Activated B cell treated with CpG ODN at 0.5 μM for 24 hours (primary cell): ENCODE measurements around the gene AGER. TPM values are rescaled to one million over a fixed set of nuclear protein-coding genes. Genes with fewer than 3 reads are reported as not detected.
A peak's percentile ranks its signal among the peaks of the same experiment; 100 is the strongest.
"Not testable (repeated sequence)": the region's sequence is repeated elsewhere in the genome, so short reads cannot be mapped to it uniquely, and the experiment has no call there.

Source experiments
- ATAC-seq: fragments of 200-7000 bp; cut with Tn5 transposase; one replicate; pipeline ENCODE4 v1.10.0; 2021; ENCODE audit warnings: low read depth, mild to moderate bottlenecking, moderate library complexity
- CTCF ChIA-PET: fragments of 350-600 bp; sonication (Branson Sonifier 250); formaldehyde crosslinking; loops from one replicate; lab custom pipeline; 2021; ENCODE audit warnings: antibody characterized with exemption; lab: Charles Lee
- POLR2A ChIA-PET: fragments of 350-600 bp; sonication (Branson Sonifier 250); formaldehyde crosslinking; loops from one replicate; lab custom pipeline; 2021; ENCODE audit warnings: antibody characterized with exemption; lab: Charles Lee
- DNase-seq: peaks from one replicate; pipeline ENCODE4 v3.0.0; 2022
- H3K27ac Mint-ChIP-seq: one replicate; pipeline ENCODE4 v1.8.0; 2020; ENCODE audit warnings: mixed read lengths
- H3K27me3 Mint-ChIP-seq: one replicate; pipeline ENCODE4 v1.8.0; 2021; ENCODE audit warnings: mixed read lengths
- H3K36me3 Mint-ChIP-seq: one replicate; pipeline ENCODE4 v1.8.0; 2021; ENCODE audit warnings: low read depth, mixed read lengths
- H3K4me1 Mint-ChIP-seq: one replicate; pipeline ENCODE4 v1.8.0; 2021; ENCODE audit warnings: mixed read lengths
- H3K4me3 Mint-ChIP-seq: one replicate; pipeline ENCODE4 v1.8.0; 2020; ENCODE audit warnings: mild to moderate bottlenecking, mixed read lengths
- H3K9me3 Mint-ChIP-seq: one replicate; pipeline ENCODE4 v1.8.0; 2020; ENCODE audit warnings: mixed read lengths
- intact Hi-C: fragments of 100-400 bp; cut with micrococcal nuclease; formaldehyde crosslinking; loops from one replicate; pipeline ENCODE4 v1.15.1; 2024
- total RNA-seq: library from RNA; stranded (reverse); gene quantifications from 2 replicates; pipeline ENCODE4 v1.2.3, GENCODE V29; 2022
- TF ChIP-seq, protein P1 (sequence below): fragments of 200-600 bp; IDR thresholded peaks from one replicate; pipeline ENCODE4 v1.8.0; 2022; ENCODE audit warnings: antibody characterized with exemption, mild to moderate bottlenecking

Gene AGER
- total RNA-seq, 1 donor from 2014 or later: 30.8 TPM

DNA sequence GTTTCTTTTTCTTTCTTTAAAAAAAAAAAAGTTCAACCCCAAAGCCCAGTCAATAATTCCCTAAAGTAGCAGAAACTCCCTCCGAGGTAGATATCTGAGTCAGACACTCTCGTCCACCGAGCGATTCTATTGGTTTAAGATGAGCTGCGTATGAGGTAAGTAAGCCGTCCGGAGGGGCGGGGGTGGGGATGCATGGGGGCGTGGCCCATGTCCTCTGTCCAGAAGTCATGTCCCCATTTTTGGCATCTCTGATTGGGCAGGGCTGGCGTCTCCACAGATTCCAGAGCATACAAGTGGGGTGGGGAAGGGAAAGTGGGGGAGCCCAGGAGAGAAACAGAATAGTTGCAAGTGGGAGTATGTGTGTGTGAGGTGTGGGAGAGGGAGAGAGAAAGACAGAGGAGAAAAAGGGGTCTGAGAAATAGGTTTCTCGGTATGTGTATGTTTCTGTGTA is 1.7 kb upstream of the AGER start:
- H3K36me3 Mint-ChIP-seq: peaks cover 74% of the 10 kb centered on the region
- POLR2A ChIA-PET: interaction anchor here (0.6 to 1.2 kb wide), 3 partner anchors 9 to 1133 kb away, joined by 3 to 5 read pairs (median 5); no protein-coding TSS in a partner anchor
- peak overlapping the region; percentile 36 for H3K4me3 Mint-ChIP-seq

DNA sequence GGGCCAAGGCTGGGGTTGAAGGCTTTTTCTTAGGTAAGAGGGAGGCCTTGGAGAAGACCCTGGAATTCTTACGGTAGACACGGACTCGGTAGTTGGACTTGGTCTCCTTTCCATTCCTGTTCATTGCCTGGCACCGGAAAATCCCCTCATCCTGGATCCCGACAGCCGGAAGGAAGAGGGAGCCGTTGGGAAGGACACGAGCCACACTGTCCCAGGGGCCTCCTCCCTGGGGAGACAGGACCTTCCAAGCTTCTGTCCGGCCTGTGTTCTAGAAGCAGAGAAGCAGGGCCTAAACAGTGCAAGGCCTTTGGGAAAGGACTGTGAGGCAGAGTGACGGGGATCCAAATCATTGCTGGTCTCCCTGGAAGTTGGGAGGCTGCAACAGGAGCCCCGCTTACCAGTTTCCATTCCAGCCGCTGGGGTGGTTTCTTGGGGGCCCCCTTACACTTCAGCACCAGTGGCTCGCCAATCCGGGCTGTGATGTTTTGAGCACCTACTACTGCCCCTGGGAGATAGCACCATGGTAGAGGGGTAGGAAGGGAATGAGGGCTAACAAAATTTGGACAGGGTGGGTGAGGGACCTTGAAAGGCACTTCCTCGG is 470 bp downstream of the AGER start:
- no peak for ATAC-seq

More for the DNA sequence above, 1.7 kb upstream of the AGER start:
- peak; percentile 10 for ATAC-seq
- intact Hi-C loops, H3K27me3 Mint-ChIP-seq, H3K9me3 Mint-ChIP-seq, DNase-seq, CTCF ChIA-PET: not testable (repeated sequence)
- Mint-ChIP-seq H3K4me1 (peaks cover 45% of the 10 kb centered on the region), H3K27ac (peak overlapping the region; percentile 77)

DNA sequence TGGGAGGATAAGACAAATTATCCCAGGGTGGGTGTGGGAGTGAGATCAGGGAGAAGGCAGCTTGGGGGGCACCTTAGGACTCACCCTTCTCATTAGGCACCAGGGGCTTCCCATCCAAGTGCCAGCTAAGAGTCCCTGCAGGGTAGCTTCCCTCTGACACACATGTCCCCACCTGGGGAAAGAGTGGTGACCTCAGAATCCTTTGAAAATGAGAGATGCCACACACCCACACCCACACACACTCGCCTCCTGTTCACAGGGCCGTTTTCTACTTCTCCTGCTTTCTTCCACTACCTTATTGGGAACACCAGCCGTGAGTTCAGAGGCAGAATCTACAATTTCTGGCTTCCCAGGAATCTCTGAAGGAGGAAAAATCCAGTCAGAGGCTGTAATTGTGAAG is 1.0 kb downstream of the AGER start:
- Mint-ChIP-seq H3K36me3 (peaks cover 82% of the 10 kb centered on the region), H3K9me3 (no peaks in the 10 kb centered on the region), H3K27me3 (no peaks in the 10 kb centered on the region), H3K4me1 (peaks cover 46% of the 10 kb centered on the region), H3K4me3 (no peak overlapping the region), H3K27ac (no peak overlapping the region)
- no peak for ATAC-seq
- CTCF ChIA-PET: no interaction called here
- intact Hi-C loops: no loop called here
- TF ChIP-seq, protein P1, sequence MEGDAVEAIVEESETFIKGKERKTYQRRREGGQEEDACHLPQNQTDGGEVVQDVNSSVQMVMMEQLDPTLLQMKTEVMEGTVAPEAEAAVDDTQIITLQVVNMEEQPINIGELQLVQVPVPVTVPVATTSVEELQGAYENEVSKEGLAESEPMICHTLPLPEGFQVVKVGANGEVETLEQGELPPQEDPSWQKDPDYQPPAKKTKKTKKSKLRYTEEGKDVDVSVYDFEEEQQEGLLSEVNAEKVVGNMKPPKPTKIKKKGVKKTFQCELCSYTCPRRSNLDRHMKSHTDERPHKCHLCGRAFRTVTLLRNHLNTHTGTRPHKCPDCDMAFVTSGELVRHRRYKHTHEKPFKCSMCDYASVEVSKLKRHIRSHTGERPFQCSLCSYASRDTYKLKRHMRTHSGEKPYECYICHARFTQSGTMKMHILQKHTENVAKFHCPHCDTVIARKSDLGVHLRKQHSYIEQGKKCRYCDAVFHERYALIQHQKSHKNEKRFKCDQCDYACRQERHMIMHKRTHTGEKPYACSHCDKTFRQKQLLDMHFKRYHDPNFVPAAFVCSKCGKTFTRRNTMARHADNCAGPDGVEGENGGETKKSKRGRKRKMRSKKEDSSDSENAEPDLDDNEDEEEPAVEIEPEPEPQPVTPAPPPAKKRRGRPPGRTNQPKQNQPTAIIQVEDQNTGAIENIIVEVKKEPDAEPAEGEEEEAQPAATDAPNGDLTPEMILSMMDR: no peak
- no peak for DNase-seq
- POLR2A ChIA-PET: interaction anchor here (1.1 to 2.2 kb wide), 3 partner anchors 7 to 12 kb away, joined by 5 to 19 read pairs (median 9); partner anchors contain the start of genes GPSM3 and PBX2

More for the DNA sequence above, 470 bp downstream of the AGER start:
- Mint-ChIP-seq H3K9me3 (no peaks in the 10 kb centered on the region), H3K27me3 (no peaks in the 10 kb centered on the region), H3K27ac (no peak overlapping the region), H3K4me1 (peaks cover 48% of the 10 kb centered on the region), H3K36me3 (peaks cover 82% of the 10 kb centered on the region), H3K4me3 (no peak overlapping the region)
- DNase-seq: no peak
- TF ChIP-seq, protein P1: no peak
- intact Hi-C loops: no loop called here
- ChIA-PET POLR2A (interaction anchor here (1.1 to 1.9 kb wide), 2 partner anchors 9 to 12 kb away, joined by 5 to 9 read pairs; partner anchors contain the start of gene GPSM3), CTCF (no interaction called here)

DNA sequence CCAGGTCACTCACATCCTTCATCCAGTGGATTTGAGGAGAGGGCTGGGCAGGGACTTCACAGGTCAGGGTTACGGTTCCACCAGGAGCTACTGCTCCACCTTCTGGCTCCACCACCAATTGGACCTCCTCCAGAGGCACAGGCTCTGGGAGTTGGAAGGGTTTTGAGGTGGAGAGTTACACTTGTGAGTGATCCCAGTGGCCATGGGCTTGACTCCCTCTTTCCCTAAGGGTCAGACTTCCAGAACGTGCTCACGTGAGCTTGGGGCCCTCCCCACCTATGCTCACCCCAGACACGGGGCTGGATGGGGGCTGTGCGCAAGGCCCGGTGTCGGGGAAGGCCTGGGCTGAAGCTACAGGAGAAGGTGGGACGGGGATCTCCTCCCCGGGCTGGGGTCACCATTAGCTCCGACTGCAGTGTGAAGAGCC is 1.5 kb downstream of the AGER start:
- intact Hi-C loops: no loop called here
- Mint-ChIP-seq H3K4me1 (peaks cover 45% of the 10 kb centered on the region), H3K36me3 (peaks cover 79% of the 10 kb centered on the region), H3K27me3 (no peaks in the 10 kb centered on the region), H3K4me3 (no peak overlapping the region), H3K27ac (no peak overlapping the region), H3K9me3 (no peaks in the 10 kb centered on the region)
- TF ChIP-seq, protein P1: no peak
- DNase-seq: no peak
- ChIA-PET CTCF (interaction anchor here (1.0 kb wide), 1 partner anchor 13 kb away, joined by 4 read pairs; no protein-coding TSS in a partner anchor), POLR2A (interaction anchor here (0.6 to 2.2 kb wide), 5 partner anchors 8 to 42 kb away, joined by 3 to 19 read pairs (median 8); partner anchors contain the start of genes GPSM3 and PBX2)
- no peak for ATAC-seq

DNA sequence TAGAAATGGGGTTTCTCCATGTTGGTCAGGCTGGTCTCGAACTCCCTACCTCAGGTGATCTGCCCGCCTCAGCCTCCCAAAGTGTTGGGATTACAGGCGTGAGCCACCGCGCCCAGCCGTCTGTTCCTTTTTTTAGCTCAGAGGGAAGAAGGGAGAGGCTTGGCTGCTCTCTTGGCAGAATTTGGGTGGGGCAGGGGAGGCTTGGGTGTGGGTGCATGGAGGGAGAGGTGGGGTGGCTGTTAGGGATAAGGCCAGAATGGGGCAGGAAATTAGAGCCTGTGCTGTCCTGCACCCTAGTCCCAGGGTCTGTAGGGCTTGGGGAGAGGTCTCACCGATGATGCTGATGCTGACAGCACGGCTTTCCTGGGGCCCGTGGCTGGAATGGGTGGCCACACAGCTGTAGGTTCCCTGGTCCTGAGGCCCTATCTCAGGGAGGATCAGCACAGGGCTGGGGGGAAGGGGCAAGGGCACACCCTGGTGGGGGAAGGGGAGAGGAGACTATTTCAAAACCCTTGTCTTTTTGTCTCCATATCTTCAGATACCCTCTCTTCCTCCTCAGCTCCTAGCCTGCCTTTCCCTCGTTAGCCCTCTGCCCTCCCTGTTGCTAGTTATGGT is 2.0 kb downstream of the AGER start:
- ChIA-PET POLR2A (interaction anchor here (0.6 to 2.2 kb wide), 5 partner anchors 8 to 41 kb away, joined by 3 to 19 read pairs (median 8); partner anchors contain the start of genes GPSM3 and PBX2), CTCF (interaction anchor here (1.0 kb wide), 1 partner anchor 14 kb away, joined by 4 read pairs; no protein-coding TSS in a partner anchor)
- Mint-ChIP-seq H3K4me3 (no peak overlapping the region), H3K36me3 (peaks cover 73% of the 10 kb centered on the region), H3K27me3 (no peaks in the 10 kb centered on the region), H3K27ac (no peak overlapping the region), H3K4me1 (peaks cover 45% of the 10 kb centered on the region), H3K9me3 (no peaks in the 10 kb centered on the region)
- TF ChIP-seq, protein P1: no peak
- intact Hi-C loops: no loop called here
- ATAC-seq (no peak), DNase-seq (no peak)
